Body of pancreas (tissue), 4 donors: ENCODE results near the gene RAD21L1.

Source experiments
- CTCF ChIP-seq, 7 experiments: fragments of 450-650 bp in 4 of 7; fragments of 200-600 bp in 3 of 7; sonication (generic) in 3 of 7; IDR thresholded peaks; one replicate each; pipeline ENCODE4 v1.5.1; 2016 to 2019; ENCODE audit warnings: antibody characterized with exemption in 7 of 7
- POLR2A ChIP-seq, 3 donors: fragments of 450-650 bp; IDR thresholded peaks; one replicate each; pipeline ENCODE4 v1.6.1; 2016; ENCODE audit warnings: antibody characterized with exemption in 3 of 3, mild to moderate bottlenecking in 2 of 3

- TF ChIP-seq CTCF (IDR thresholded peaks at IDR 0.05) (no peak), POLR2A (IDR thresholded peaks at IDR 0.05) (no peak)
These were observed 57.1 kb downstream of the RAD21L1 start for GRCh38 chr20:1282966-1283365.
